ENCODE measurements around the gene MT1A.

DNA sequence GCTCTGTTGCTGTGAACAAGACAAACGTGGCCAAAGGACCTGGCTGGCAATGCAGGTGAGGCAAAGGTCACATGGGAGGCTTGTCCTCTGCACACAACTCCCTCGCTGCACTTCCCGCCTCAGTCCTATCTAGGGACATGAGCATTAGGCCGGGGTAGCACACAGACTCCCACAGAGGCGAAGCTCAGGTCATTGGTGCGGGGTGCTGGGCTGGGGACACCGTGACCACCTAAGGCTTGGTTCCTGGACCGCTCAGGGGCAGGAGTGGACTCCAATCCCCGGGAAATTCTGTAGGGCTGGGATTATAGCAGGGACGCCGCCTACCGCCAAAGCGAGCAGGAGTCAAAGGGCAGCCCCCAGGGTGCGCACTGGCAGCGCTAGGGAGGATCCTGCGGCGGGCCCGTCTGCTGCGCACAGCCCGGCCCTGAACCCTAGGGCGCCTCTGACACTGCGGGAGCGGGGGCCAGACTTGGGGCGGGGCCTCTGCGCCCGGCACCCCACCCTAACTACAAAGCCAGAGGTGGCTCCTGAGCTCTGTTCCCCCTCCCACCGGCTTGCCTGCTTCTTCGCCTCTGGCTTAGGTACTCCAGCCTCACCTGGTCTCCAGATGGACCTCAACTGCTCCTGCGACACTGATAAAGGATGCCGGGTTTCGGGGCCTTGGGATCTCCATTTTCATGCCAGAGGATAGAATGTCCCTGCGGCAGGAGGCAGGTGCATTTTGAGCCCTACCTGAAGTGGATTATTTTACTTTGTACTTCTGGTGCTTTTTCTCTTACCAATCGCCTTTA lies 9.4 kb downstream of the MT1A start:
- TF ChIP-seq, protein P1, sequence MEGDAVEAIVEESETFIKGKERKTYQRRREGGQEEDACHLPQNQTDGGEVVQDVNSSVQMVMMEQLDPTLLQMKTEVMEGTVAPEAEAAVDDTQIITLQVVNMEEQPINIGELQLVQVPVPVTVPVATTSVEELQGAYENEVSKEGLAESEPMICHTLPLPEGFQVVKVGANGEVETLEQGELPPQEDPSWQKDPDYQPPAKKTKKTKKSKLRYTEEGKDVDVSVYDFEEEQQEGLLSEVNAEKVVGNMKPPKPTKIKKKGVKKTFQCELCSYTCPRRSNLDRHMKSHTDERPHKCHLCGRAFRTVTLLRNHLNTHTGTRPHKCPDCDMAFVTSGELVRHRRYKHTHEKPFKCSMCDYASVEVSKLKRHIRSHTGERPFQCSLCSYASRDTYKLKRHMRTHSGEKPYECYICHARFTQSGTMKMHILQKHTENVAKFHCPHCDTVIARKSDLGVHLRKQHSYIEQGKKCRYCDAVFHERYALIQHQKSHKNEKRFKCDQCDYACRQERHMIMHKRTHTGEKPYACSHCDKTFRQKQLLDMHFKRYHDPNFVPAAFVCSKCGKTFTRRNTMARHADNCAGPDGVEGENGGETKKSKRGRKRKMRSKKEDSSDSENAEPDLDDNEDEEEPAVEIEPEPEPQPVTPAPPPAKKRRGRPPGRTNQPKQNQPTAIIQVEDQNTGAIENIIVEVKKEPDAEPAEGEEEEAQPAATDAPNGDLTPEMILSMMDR (IDR thresholded peaks at IDR 0.05), result no peak
- TF ChIP-seq POLR2A (IDR thresholded peaks at IDR 0.05), result no peak
